ENCODE measurements around the gene KLF8. TPM values are rescaled to one million over a fixed set of nuclear protein-coding genes. Genes with fewer than 3 reads are reported as not detected.

Gene KLF8
- total and polyA plus RNA-seq, 2 experiments from 2014 or later: 1.7 to 1.8 TPM

- Histone ChIP-seq H3K9me2 (ENCODE audit: insufficient read depth) (no peaks in the 10 kb centered on the region), H3K4me1 (ENCODE audit: insufficient read depth) (no peaks in the 10 kb centered on the region), H3K9me3 (ENCODE audit: low read depth) (no peaks in the 10 kb centered on the region), H3K27ac (no peak overlapping the region), H3K9ac (no peak overlapping the region), H2AFZ (0 out of 2 replicates have a peak overlapping the region, but pooled peaks have one; percentile 93), H3K4me2 (ENCODE audit: unreplicated experiment) (peak overlapping the region; percentile 83), H3K36me3 (ENCODE audit: low read depth) (no peaks in the 10 kb centered on the region), H3K27me3 (replicated peaks; ENCODE audit: insufficient read depth) (no peaks in the 10 kb centered on the region), H3F3A (ENCODE audit: insufficient read depth) (no peaks in the 10 kb centered on the region), H3K79me2 (ENCODE audit: insufficient read depth) (no peaks in the 10 kb centered on the region), H4K20me1 (ENCODE audit: insufficient read depth) (no peaks in the 10 kb centered on the region), H3K4me3 (peak overlapping the region; percentile 71; the same call in 1 of the 2 replicates)
- TF ChIP-seq EZH2phosphoT487 (IDR thresholded peaks at IDR 0.05; ENCODE audit: insufficient read depth, low read depth) (no peak), EZH2 (IDR thresholded peaks at IDR 0.05; ENCODE audit: insufficient read depth, poor library complexity, severe bottlenecking) (no peak)
- in situ Hi-C loops (cut with MboI): no loop called here
- WGBS, 2 experiments (ENCODE audit: low coverage in 1 of 2, low lambda C conversion rate in 2 of 2, missing lambda C conversion rate in 2 of 2): 14 to 15% methylated on average over 9 to 10 of the region's 10 CpGs
- no peak for DNase-seq
Measured at GRCh38 chrX:56231537-56232090, 542 bp upstream of the KLF8 start.

GRCh38 chrX:56233100-56233499 is 944 bp downstream of the KLF8 start:
- Histone ChIP-seq H3K9me2 (ENCODE audit: insufficient read depth) (no peaks in the 10 kb centered on the region), H3F3A (ENCODE audit: insufficient read depth) (no peaks in the 10 kb centered on the region), H3K27ac (no peak overlapping the region), H3K9me3 (ENCODE audit: low read depth) (no peaks in the 10 kb centered on the region), H3K4me1 (ENCODE audit: insufficient read depth) (no peaks in the 10 kb centered on the region), H4K20me1 (ENCODE audit: insufficient read depth) (no peaks in the 10 kb centered on the region), H3K79me2 (ENCODE audit: insufficient read depth) (no peaks in the 10 kb centered on the region), H2AFZ (peak overlapping the region; percentile 93), H3K36me3 (ENCODE audit: low read depth) (no peaks in the 10 kb centered on the region), H3K9ac (peak overlapping the region; percentile 54), H3K27me3 (replicated peaks; ENCODE audit: insufficient read depth) (no peaks in the 10 kb centered on the region), H3K4me2 (ENCODE audit: unreplicated experiment) (peak overlapping the region; percentile 83), H3K4me3 (peak overlapping the region; percentile 71)
- in situ Hi-C loops (cut with MboI): no loop called here
- TF ChIP-seq EZH2 (IDR thresholded peaks at IDR 0.05; ENCODE audit: insufficient read depth, poor library complexity, severe bottlenecking): no peak
- no peak for TF ChIP-seq EZH2phosphoT487 (IDR thresholded peaks at IDR 0.05; ENCODE audit: insufficient read depth, low read depth)
- WGBS, 2 experiments (ENCODE audit: low coverage in 1 of 2, low lambda C conversion rate in 2 of 2, missing lambda C conversion rate in 2 of 2): 2 to 3% methylated on average over 6 to 8 of the region's 17 CpGs
- DNase-seq: peak; percentile 46

GRCh38 chrX:56233682-56234081 is 1.5 kb downstream of the KLF8 start:
- no peak overlapping the region for H3K27ac ChIP-seq
- H2AFZ ChIP-seq: peak overlapping the region; percentile 93
- H3K9me2 ChIP-seq (ENCODE audit: insufficient read depth): no peaks in the 10 kb centered on the region
- in situ Hi-C loops (cut with MboI): no loop called here
- H3K9ac ChIP-seq: peak overlapping the region; percentile 54
- H3K79me2 ChIP-seq (ENCODE audit: insufficient read depth): no peaks in the 10 kb centered on the region
- peak; percentile 76 for DNase-seq
- no peaks in the 10 kb centered on the region for H4K20me1 ChIP-seq (ENCODE audit: insufficient read depth)
- no peaks in the 10 kb centered on the region for H3K4me1 ChIP-seq (ENCODE audit: insufficient read depth)
- H3K4me3 ChIP-seq: peak overlapping the region; percentile 71
- 1 to 8% methylated on average over 7 of the region's 8 CpGs for WGBS, 2 experiments (ENCODE audit: low coverage in 1 of 2, low lambda C conversion rate in 2 of 2, missing lambda C conversion rate in 2 of 2)
- no peaks in the 10 kb centered on the region for H3K9me3 ChIP-seq (ENCODE audit: low read depth)
- TF ChIP-seq EZH2phosphoT487 (IDR thresholded peaks at IDR 0.05; ENCODE audit: insufficient read depth, low read depth): no peak
- no peak for TF ChIP-seq EZH2 (IDR thresholded peaks at IDR 0.05; ENCODE audit: insufficient read depth, poor library complexity, severe bottlenecking)
- no peaks in the 10 kb centered on the region for H3F3A ChIP-seq (ENCODE audit: insufficient read depth)
- peak overlapping the region; percentile 83 for H3K4me2 ChIP-seq (ENCODE audit: unreplicated experiment)
- no peaks in the 10 kb centered on the region for H3K27me3 ChIP-seq (replicated peaks; ENCODE audit: insufficient read depth)
- H3K36me3 ChIP-seq (ENCODE audit: low read depth): no peaks in the 10 kb centered on the region

DNA sequence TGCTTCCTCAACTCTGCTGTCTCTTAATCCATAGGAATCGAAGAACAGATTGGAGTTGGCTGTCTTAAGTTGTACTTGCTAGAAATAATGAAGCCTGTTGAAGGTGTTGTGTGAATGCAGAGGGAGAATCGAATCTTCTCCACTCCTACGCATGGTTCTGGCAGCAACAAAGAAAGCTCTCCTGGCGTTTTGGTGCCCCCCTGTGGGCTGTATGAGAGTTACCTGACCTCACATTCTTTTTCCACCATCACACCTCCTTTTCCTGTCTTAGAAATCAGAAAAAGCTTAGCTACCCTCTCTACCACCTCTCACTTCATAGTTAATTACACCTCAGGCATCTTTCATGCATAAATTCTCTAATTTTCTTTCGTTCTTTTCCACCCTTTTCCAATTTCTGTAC is 16.3 kb downstream of the KLF8 start:
- Histone ChIP-seq H3K27me3 (replicated peaks; ENCODE audit: insufficient read depth) (no peaks in the 10 kb centered on the region), H2AFZ (peak overlapping the region; percentile 65), H3K36me3 (ENCODE audit: low read depth) (no peaks in the 10 kb centered on the region), H3K9ac (no peak overlapping the region), H3K27ac (no peak overlapping the region), H3K79me2 (ENCODE audit: insufficient read depth) (no peaks in the 10 kb centered on the region), H3K9me2 (ENCODE audit: insufficient read depth) (no peaks in the 10 kb centered on the region), H3F3A (ENCODE audit: insufficient read depth) (no peaks in the 10 kb centered on the region), H3K9me3 (ENCODE audit: low read depth) (no peaks in the 10 kb centered on the region), H4K20me1 (ENCODE audit: insufficient read depth) (no peaks in the 10 kb centered on the region), H3K4me3 (no peak overlapping the region), H3K4me2 (ENCODE audit: unreplicated experiment) (no peak overlapping the region), H3K4me1 (ENCODE audit: insufficient read depth) (no peaks in the 10 kb centered on the region)
- DNase-seq: peak; percentile 66
- in situ Hi-C loops (cut with MboI): no loop called here
- 0 to 3% methylated on average over 4 to 5 of the region's 5 CpGs for WGBS, 2 experiments (ENCODE audit: low coverage in 1 of 2, low lambda C conversion rate in 2 of 2, missing lambda C conversion rate in 2 of 2)
- TF ChIP-seq EZH2 (IDR thresholded peaks at IDR 0.05; ENCODE audit: insufficient read depth, poor library complexity, severe bottlenecking) (no peak), EZH2phosphoT487 (IDR thresholded peaks at IDR 0.05; ENCODE audit: insufficient read depth, low read depth) (no peak)

Measured in GM23248 (cell line).